Colonic mucosa (tissue), 4 donors: ENCODE data around the gene SSR1. TPM values are rescaled to one million over a fixed set of nuclear protein-coding genes. Genes with fewer than 3 reads are reported as not detected.
A peak's percentile ranks its signal among the peaks of the same experiment; 100 is the strongest.
"Not testable (repeated sequence)": the region's sequence is repeated elsewhere in the genome, so short reads cannot be mapped to it uniquely, and the experiment has no call there.

ENCODE experiments used
- DNase-seq: peaks from one replicate; pipeline ENCODE4 v3.0.0-alpha.2; 2020
- H3K27ac ChIP-seq: fragments of 200-600 bp; one replicate; pipeline ENCODE4 v1.8.0; 2021
- H3K27me3 ChIP-seq: fragments of 200-600 bp; one replicate; pipeline ENCODE4 v1.8.0; 2021
- H3K36me3 ChIP-seq: fragments of 200-600 bp; one replicate; pipeline ENCODE4 v1.8.0; 2021
- H3K4me1 ChIP-seq: fragments of 200-600 bp; one replicate; pipeline ENCODE4 v1.8.0; 2021; ENCODE audit warnings: mild to moderate bottlenecking
- H3K4me3 ChIP-seq: fragments of 200-600 bp; one replicate; pipeline ENCODE4 v1.8.0; 2021
- H3K9ac ChIP-seq, 2 donors: one replicate each; pipeline ENCODE4 v1.7.0; 2013; ENCODE audit warnings: control low read depth in 2 of 2, low read depth in 2 of 2, low read length in 2 of 2
- H3K9me3 ChIP-seq: fragments of 200-600 bp; one replicate; pipeline ENCODE4 v1.8.0; 2021
- intact Hi-C: fragments of 100-400 bp; cut with DNase I; formaldehyde crosslinking; loops from one replicate; pipeline ENCODE4 v1.14.1; 2022
- total RNA-seq, 2 donors: library from RNA; stranded (reverse); fragmentation: NEBNext Ultra II Directional in 1 of 2; extraction: Animal tissue kit (Norgen Biotek cat#: 25700) in 1 of 2; gene quantifications; one replicate each; pipeline ENCODE4 v1.2.1, GENCODE V29; 2021
- TF ChIP-seq, protein P1 (sequence below): fragments of 200-600 bp; IDR thresholded peaks from one replicate; pipeline ENCODE4 v1.8.0; 2022; ENCODE audit warnings: antibody characterized with exemption, mild to moderate bottlenecking
- donor health status: healthy.
- donor health status: DM: no; HTN: no; CAD: no.
- donor health status: DM: no; HTN: no; CAD: no.

SSR1 gene
- total RNA-seq = 100 to 1,000 TPM; 150 to 153 TPM

DNA sequence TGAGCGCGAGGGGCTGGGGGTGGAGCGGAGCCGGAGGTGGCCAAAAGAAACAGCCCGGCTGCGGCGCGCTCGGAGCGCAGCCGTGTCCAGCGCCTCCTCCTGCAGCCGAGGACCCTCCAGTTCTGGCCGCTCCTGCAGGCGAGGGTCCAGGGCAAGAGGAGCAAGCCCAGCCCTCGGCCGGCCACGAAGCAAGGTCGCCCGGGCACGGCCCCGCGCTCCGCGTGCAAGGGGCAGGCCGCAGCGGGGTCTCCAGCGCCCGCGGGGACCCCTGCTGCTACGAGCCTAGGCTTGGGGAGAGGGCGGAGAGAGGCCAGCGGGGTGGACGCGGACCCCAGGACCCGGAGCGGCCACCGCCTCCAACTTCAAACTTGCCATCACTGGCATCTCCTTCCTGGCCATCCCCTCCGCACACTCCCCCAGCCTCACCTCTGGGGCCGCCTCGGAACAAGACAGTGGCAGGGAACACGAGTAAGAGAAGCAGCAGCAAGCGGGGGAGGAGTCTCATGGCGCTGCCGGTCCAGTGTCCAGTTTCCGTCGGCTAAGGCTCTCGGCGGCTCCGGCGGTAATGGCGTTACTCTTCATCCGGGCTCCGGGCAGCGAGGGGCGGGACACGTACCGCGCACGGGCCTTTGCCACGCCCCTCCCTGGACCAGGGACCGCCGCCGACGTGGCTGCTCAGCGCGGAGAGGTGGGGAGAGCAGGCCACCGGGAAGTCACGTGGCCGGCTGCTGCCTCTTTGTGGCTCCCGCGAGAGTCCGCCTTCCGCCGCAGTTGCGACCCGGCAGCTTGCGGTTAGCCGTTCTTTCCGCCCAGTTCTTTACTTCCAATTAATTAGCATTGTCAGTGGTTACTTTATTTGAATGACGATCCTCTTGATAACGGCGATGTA, at the start of gene SSR1:
Gene SSR1 (minus strand): TSS at position 584 of the 889 bp plus-strand sequence. CDS start 79 bp downstream, at position 505.
- intact Hi-C loops = loop anchor here (5.0 kb wide), 1 partner anchor 74 kb away; the partner anchor contains the start of genes CAGE1 and RIOK1
- peak within 1 kb of the TSS; percentile 87 for H3K4me3 ChIP-seq
- peak; percentile 97 for DNase-seq

DNA sequence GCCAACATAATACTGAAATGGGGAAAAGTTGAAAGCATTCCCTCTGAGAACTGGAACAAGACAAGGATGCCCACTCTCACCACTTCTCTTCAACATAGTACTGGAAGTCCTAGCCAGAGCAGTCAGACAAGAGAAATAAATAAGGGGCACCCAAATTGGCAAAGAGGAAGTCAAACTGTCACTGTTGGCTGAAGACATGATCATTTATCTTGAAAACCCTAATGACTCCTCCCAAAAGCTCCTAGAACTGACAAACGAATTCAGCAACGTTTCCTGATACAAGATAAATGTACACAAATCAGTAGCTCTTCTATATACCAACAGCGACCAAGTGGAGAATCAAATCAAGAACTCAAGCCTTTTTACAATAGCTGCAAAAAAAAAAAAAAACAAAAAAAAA, 38.9 kb upstream of the SSR1 start:
- H3K27me3 ChIP-seq, H3K27ac ChIP-seq, H3K4me1 ChIP-seq, H3K9ac ChIP-seq, DNase-seq, H3K4me3 ChIP-seq, H3K36me3 ChIP-seq, H3K9me3 ChIP-seq, intact Hi-C loops: not testable (repeated sequence)

More for the DNA sequence above, at the start of gene SSR1:
- peaks cover 6% of the 10 kb centered on the region for H3K4me1 ChIP-seq
- H3K36me3 ChIP-seq = no peaks in the 10 kb centered on the region
- peak within 1 kb of the TSS; percentile 93 for H3K27ac ChIP-seq
- TF ChIP-seq, protein P1, sequence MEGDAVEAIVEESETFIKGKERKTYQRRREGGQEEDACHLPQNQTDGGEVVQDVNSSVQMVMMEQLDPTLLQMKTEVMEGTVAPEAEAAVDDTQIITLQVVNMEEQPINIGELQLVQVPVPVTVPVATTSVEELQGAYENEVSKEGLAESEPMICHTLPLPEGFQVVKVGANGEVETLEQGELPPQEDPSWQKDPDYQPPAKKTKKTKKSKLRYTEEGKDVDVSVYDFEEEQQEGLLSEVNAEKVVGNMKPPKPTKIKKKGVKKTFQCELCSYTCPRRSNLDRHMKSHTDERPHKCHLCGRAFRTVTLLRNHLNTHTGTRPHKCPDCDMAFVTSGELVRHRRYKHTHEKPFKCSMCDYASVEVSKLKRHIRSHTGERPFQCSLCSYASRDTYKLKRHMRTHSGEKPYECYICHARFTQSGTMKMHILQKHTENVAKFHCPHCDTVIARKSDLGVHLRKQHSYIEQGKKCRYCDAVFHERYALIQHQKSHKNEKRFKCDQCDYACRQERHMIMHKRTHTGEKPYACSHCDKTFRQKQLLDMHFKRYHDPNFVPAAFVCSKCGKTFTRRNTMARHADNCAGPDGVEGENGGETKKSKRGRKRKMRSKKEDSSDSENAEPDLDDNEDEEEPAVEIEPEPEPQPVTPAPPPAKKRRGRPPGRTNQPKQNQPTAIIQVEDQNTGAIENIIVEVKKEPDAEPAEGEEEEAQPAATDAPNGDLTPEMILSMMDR = no peak
- peak within 1 kb of the TSS; percentile 83 to 97 for H3K9ac ChIP-seq
- H3K27me3 ChIP-seq = no peaks in the 10 kb centered on the region
- H3K9me3 ChIP-seq = no peaks in the 10 kb centered on the region

DNA sequence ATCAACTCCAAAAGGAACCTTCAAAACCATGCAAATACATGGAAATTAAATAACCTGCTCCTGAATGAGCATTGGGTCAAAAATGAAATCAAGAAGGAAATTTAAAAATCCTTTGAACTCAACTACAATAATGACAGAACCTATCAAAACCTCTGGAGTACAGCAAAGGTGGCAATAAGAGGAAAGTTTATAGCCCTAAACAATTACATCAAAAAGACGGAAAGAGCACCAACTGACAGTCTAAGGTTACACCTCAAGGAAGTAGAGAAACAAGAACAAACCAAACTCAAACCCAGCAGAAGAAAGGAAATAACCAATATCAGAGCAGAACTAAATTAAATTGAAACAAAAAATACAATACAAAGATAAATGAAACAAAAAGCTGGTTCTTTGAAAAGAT, 37.6 kb upstream of the SSR1 start:
- H3K36me3 ChIP-seq, H3K4me3 ChIP-seq, H3K9ac ChIP-seq, H3K27me3 ChIP-seq, DNase-seq, H3K4me1 ChIP-seq, H3K9me3 ChIP-seq, intact Hi-C loops, H3K27ac ChIP-seq: not testable (repeated sequence)

DNA sequence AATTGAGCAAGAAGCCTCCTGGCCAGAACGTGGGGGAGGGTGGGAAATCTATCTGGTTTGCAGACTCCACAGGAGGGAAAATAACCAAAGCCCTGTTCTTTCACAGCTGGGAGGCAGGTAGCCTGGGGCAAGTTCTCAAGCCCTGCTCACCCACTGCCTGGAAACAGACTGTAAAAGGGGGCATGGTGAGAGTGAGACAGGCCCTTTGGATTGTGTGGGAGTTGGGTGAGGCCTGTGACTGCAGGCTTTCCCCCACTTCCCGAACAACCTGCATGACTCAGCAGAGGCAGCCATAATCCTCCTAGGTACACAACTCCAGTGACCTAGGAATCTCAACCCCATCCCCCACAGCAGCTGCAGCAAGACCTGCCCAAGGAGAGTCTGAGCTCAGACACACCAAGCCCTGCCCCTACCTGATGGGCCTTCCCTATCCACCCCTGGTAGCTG, 34.6 kb upstream of the SSR1 start:
- peak; percentile 86 for DNase-seq
- H3K4me1 ChIP-seq, H3K36me3 ChIP-seq, H3K9ac ChIP-seq, H3K4me3 ChIP-seq, H3K27me3 ChIP-seq, H3K27ac ChIP-seq, H3K9me3 ChIP-seq, intact Hi-C loops: not testable (repeated sequence)

DNA sequence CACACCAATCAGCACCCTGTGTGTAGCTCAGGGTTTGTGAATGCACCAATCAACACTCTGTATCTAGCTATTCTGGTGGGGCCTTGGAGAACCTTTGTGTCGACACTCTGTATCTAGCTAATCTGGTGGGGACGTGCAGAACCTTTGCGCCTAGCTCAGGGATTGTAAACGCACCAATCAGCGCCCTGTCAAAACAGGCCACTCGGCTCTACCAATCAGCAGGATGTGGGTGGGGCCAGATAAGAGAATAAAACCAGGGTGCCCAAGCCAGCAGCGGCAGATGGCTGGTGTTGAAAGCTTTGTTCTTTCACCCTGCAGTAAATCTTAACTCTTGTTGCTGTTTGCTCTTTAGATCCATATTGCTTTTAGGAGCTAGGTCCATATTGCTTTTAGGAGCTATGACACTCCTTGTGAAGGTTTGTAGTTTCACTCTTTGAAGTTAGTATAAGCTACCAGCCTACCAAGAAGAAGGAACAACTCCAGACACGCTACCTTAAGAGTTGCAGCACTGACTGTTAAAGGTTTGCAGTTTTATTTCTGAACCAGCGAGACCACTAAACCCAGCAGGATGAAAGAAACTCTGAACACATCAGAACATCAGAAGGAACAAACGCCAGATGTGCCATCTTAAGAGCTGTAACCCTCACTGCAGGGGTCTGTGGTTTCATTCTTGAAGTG, 31.9 kb upstream of the SSR1 start:
- H3K4me1 ChIP-seq, H3K9ac ChIP-seq, intact Hi-C loops, H3K27ac ChIP-seq, H3K9me3 ChIP-seq, H3K4me3 ChIP-seq, H3K27me3 ChIP-seq, H3K36me3 ChIP-seq, DNase-seq: not testable (repeated sequence)

DNA sequence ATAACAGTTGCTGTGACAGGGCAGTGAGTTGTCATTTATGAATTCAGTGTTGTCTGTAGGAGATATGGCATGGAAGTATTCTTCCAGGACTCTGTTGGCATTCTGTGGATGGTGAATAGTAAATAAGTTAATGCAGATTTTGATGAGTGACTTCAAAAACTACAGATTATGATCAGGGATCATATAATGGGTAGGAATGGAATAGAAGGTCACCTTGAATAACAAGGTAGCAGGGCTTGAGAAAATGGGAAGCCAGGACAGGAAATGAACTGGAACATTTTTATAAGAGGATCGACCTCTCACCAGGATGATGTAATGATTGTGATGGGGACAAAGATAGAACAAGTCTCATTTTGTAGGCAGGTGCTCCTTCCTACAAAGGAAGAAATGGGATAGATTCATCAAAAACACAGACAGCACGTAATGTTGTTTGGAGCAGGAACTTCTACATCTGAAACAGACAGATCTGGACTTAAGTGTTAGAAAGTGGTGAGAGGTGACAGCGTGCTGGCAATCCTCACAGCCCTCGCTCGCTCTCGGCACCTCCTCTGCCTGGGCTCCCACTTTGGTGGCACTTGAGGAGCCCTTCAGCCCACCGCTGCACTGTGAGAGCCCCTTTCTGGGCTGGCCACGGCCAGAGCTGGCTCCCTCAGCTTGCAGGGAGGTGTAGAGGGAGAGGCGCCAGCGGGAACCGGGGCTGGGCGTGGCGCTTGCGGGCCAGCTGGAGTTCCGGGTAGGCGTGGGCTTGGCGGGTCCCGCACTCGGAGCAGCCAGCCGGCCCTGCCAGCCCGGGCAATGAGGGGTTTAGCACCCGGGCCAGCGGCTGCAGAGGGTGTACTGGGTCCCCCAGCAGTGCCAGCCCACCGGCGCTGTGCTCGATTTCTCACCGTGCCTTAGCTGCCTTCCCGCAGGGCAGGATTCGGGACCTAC, 30.8 kb upstream of the SSR1 start:
- no peaks in the 10 kb centered on the region for H3K36me3 ChIP-seq
- no peaks in the 10 kb centered on the region for H3K9me3 ChIP-seq
- no peak overlapping the region for H3K27ac ChIP-seq
- H3K9ac ChIP-seq = no peak overlapping the region
- DNase-seq = peak; percentile 47
- no peaks in the 10 kb centered on the region for H3K27me3 ChIP-seq
- TF ChIP-seq, protein P1 = no peak
- intact Hi-C loops = no loop called here
- no peaks in the 10 kb centered on the region for H3K4me1 ChIP-seq
- no peak overlapping the region for H3K4me3 ChIP-seq
